ENCODE measurements around the gene GALNTL6. TPM values are rescaled to one million over a fixed set of nuclear protein-coding genes. Genes with fewer than 3 reads are reported as not detected.

Gene GALNTL6
- 1 to 10 TPM in 1 of 6 donors, under 1 TPM in 5; 0.09 to 1.5 (median 0.52) TPM for polyA plus RNA-seq (ENCODE audit: low read depth in 6 of 6)

- peak within 1 kb of the TSS; percentile 84 to 92 (median 88) for H3K4me3 Mint-ChIP-seq
- DNase-seq (peak; percentile 24), ATAC-seq (ENCODE audit: low read depth in 2 of 2) (peak; percentile 76 to 78)
- peak within 1 kb of the TSS in 4 of 6 donors; percentile 38 to 73 (median 65) for H3K27ac Mint-ChIP-seq
- peaks cover 15 to 27% (median 26%) of the 10 kb centered on the region in 3 donors for H3K4me1 Mint-ChIP-seq
- H3K9me3 Mint-ChIP-seq = peaks cover 0 to 1% (median 0%) of the 10 kb centered on the region in 7 donors
- H3K27me3 Mint-ChIP-seq = peaks cover 30 to 34% (median 31%) of the 10 kb centered on the region in 3 donors
- H3K36me3 Mint-ChIP-seq = no peaks in the 10 kb centered on the region
Observed at GRCh38 chr4:171812665-171813525, at the start of gene GALNTL6. TSS of gene GALNTL6 (plus strand) at chr4:171813404.

- no peak for ATAC-seq (ENCODE audit: low read depth in 2 of 2)
- Mint-ChIP-seq H3K9me3 (peaks cover 0 to 13% (median 6%) of the 10 kb centered on the region in 7 donors), H3K27me3 (peaks cover 0 to 3% (median 0%) of the 10 kb centered on the region in 3 donors), H3K27ac (no peak overlapping the region), H3K4me1 (no peaks in the 10 kb centered on the region), H3K4me3 (no peak overlapping the region), H3K36me3 (no peaks in the 10 kb centered on the region)
- no peak for DNase-seq
Observed at GRCh38 chr4:171765514-171765913, 47.7 kb upstream of the GALNTL6 start.

DNA sequence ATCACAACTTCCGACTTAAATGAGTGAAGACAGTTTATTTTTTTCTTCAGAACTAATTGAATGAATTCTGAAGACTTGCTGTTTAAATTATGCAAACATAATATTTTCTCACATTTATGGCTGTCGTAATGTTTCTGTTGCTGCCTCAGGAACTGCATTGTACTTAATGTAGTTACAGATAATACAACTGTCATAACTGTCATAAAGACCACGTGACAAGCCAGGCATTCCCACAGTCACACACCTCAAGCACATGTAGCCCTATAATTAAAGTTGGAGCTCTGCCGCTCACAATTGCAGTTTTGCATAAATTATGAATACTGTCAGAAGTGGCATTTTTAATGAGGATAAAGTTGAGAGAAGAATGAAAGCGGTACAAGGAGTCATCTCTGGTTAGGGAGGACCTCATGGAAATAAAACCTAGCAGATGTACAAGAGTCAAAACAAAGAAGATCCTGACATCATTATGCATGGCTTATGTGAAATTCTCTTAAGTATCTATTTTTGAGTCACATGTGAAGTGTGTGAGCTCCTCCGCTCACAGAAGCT is 38.5 kb upstream of the GALNTL6 start:
- Mint-ChIP-seq H3K27ac (no peak overlapping the region), H3K4me1 (no peaks in the 10 kb centered on the region), H3K36me3 (peaks cover 0 to 4% of the 10 kb centered on the region in 2 donors), H3K9me3 (peaks cover 2 to 26% (median 9%) of the 10 kb centered on the region in 7 donors), H3K27me3 (peaks cover 0 to 4% (median 0%) of the 10 kb centered on the region in 3 donors), H3K4me3 (no peak overlapping the region)
- no peak for DNase-seq
- no peak for ATAC-seq (ENCODE audit: low read depth in 2 of 2)

GRCh38 chr4:171779301-171779700 is 33.9 kb upstream of the GALNTL6 start:
- DNase-seq (no peak), ATAC-seq (ENCODE audit: low read depth in 2 of 2) (no peak)
- H3K9me3 Mint-ChIP-seq = peaks cover 4 to 22% (median 20%) of the 10 kb centered on the region in 7 donors
- peaks cover 0 to 4% (median 0%) of the 10 kb centered on the region in 3 donors for H3K27me3 Mint-ChIP-seq
- peaks cover 11 to 18% of the 10 kb centered on the region in 2 donors for H3K36me3 Mint-ChIP-seq
- H3K4me3 Mint-ChIP-seq = no peak overlapping the region
- peaks cover 0 to 10% (median 8%) of the 10 kb centered on the region in 3 donors for H3K4me1 Mint-ChIP-seq
- H3K27ac Mint-ChIP-seq = no peak overlapping the region

DNA sequence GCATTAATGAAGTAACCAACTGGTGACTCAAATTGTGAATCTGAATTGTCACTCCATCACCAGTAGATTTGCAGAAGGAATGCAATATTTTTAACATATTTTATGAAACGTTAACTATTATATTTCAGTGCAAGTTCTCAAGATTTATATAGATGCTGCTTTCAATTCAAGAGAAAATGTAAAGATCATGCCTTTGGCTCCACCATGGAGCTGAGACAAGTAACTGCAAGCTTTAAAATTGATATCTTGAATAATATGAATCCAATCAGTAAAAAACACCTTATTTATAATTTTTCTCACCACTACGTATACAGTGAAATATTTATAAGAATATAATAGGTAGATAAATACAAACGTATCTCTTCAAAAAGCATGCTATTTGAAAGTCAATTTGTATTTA is 27.8 kb upstream of the GALNTL6 start:
- H3K9me3 Mint-ChIP-seq = peaks cover 4 to 28% (median 21%) of the 10 kb centered on the region in 7 donors
- H3K27ac Mint-ChIP-seq = no peak overlapping the region
- no peaks in the 10 kb centered on the region for H3K27me3 Mint-ChIP-seq
- no peak for ATAC-seq (ENCODE audit: low read depth in 2 of 2)
- DNase-seq = no peak
- H3K4me1 Mint-ChIP-seq = peaks cover 0 to 10% (median 8%) of the 10 kb centered on the region in 3 donors
- peaks cover 11 to 18% of the 10 kb centered on the region in 2 donors for H3K36me3 Mint-ChIP-seq
- H3K4me3 Mint-ChIP-seq = no peak overlapping the region

DNA sequence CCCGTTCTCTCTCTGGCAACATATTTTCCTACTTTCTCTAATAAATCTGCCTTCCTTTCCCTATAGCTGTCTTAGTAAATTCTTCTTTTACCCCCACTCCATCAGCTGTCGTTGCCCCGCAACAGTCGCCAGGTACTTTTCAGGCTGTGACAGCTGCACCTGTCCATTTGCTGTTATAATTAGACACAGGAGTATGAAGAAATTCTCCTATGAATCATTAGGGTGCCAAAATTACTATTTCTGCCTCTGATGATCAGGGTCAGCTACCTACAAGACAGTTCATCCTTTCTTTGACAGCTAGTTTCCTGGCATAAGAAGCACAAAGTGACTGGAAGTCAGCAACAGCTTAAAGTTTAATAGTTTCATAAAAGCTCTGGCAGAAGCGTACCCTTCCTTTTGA is 19.5 kb upstream of the GALNTL6 start:
- ATAC-seq (ENCODE audit: low read depth in 2 of 2) (no peak), DNase-seq (no peak)
- Mint-ChIP-seq H3K4me1 (no peaks in the 10 kb centered on the region), H3K9me3 (peaks cover 0 to 1% (median 0%) of the 10 kb centered on the region in 7 donors), H3K27me3 (peaks cover 0 to 9% (median 5%) of the 10 kb centered on the region in 3 donors), H3K4me3 (no peak overlapping the region), H3K27ac (no peak overlapping the region), H3K36me3 (no peaks in the 10 kb centered on the region)

- no peak overlapping the region for H3K27ac Mint-ChIP-seq
- H3K27me3 Mint-ChIP-seq = peaks cover 0 to 9% (median 5%) of the 10 kb centered on the region in 3 donors
- peaks cover 0 to 2% (median 0%) of the 10 kb centered on the region in 7 donors for H3K9me3 Mint-ChIP-seq
- H3K4me1 Mint-ChIP-seq = no peaks in the 10 kb centered on the region
- DNase-seq (no peak), ATAC-seq (ENCODE audit: low read depth in 2 of 2) (no peak)
- H3K4me3 Mint-ChIP-seq = no peak overlapping the region
- H3K36me3 Mint-ChIP-seq = no peaks in the 10 kb centered on the region
Observed at GRCh38 chr4:171794528-171794927, 18.7 kb upstream of the GALNTL6 start.

- DNase-seq (no peak), ATAC-seq (ENCODE audit: low read depth in 2 of 2) (no peak)
- Mint-ChIP-seq H3K4me1 (peaks cover 15 to 27% (median 21%) of the 10 kb centered on the region in 3 donors), H3K27me3 (peaks cover 27 to 30% (median 27%) of the 10 kb centered on the region in 3 donors), H3K9me3 (peaks cover 0 to 1% (median 0%) of the 10 kb centered on the region in 7 donors), H3K27ac (peak overlapping the region in 1 of 6 donors; percentile 53), H3K36me3 (no peaks in the 10 kb centered on the region), H3K4me3 (no peak overlapping the region)
Observed at GRCh38 chr4:171809854-171810253, 3.4 kb upstream of the GALNTL6 start.

DNA sequence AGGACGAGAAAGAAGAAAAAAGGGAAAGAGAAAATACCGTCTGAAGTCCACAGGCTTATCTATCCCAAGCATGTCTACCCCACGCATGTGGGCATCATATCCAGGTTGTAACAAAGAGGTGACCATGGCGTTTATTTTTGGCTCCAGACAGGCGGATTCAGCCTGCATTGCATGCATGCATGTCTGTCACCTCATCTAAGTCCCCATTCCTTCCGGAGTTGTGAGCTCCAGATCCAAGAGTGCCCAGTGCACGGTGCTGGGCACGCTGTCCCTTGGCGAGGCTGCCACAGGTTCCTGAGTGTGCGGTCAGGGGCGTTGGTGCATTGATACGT is 905 bp upstream of the GALNTL6 start:
- Mint-ChIP-seq H3K27ac (peak overlapping the region in 2 of 6 donors; percentile 38 to 69), H3K9me3 (peaks cover 0 to 1% (median 0%) of the 10 kb centered on the region in 7 donors), H3K27me3 (peaks cover 30 to 34% (median 31%) of the 10 kb centered on the region in 3 donors), H3K4me1 (peaks cover 15 to 27% (median 26%) of the 10 kb centered on the region in 3 donors), H3K36me3 (no peaks in the 10 kb centered on the region), H3K4me3 (peak overlapping the region; percentile 84 to 92 (median 86))
- DNase-seq (no peak), ATAC-seq (ENCODE audit: low read depth in 2 of 2) (no peak)

DNA sequence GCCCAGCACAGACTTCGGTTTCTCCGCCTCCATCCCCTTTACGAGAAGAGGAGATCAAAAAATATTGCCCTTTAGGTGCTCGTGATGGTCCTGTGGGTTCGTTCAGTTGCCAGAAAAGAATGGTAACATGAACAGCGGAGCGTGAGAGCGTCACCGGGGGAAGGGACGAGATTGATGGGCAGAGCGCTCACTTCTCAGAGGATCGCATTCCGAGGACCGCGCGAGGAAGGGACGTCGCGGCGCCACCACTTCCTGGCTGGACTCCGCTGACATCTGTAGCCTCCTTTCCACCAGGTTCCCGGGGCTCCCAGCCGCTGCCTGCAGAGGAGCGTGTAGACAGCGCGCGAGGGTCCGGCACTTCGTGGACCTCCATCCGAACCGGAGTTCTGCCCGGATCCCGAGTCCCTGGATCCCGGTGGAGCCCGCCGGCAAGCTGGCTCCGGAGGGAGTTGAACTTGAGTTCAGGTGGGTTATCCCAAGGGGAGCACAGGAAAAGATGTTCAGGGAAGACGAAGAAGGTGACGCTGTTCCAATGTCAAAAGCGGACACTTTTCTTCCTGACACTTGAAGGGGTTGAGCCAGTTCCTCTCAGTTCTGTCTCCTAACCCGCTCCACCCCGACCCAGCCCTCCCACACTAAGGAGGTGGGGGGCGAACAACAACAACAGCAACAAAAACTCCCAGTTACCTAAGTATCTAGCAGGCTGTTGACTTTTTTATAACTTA is 484 bp downstream of the GALNTL6 start:
- ATAC-seq (ENCODE audit: low read depth in 2 of 2) (peak; percentile 18 to 26), DNase-seq (no peak)
- Mint-ChIP-seq H3K36me3 (no peaks in the 10 kb centered on the region), H3K4me1 (peaks cover 15 to 27% (median 26%) of the 10 kb centered on the region in 3 donors), H3K27ac (peak overlapping the region in 2 of 6 donors; percentile 61 to 73), H3K4me3 (peak overlapping the region; percentile 77 to 92 (median 88)), H3K9me3 (peaks cover 0 to 1% (median 0%) of the 10 kb centered on the region in 7 donors), H3K27me3 (peaks cover 30 to 34% (median 31%) of the 10 kb centered on the region in 3 donors)

- peaks cover 15 to 27% (median 26%) of the 10 kb centered on the region in 3 donors for H3K4me1 Mint-ChIP-seq
- peak overlapping the region in 5 of 8 donors; percentile 48 to 92 (median 84) for H3K4me3 Mint-ChIP-seq
- H3K36me3 Mint-ChIP-seq = no peaks in the 10 kb centered on the region
- H3K27ac Mint-ChIP-seq = peak overlapping the region in 1 of 6 donors; percentile 8
- peaks cover 0 to 1% (median 0%) of the 10 kb centered on the region in 7 donors for H3K9me3 Mint-ChIP-seq
- no peak for DNase-seq
- no peak for ATAC-seq (ENCODE audit: low read depth in 2 of 2)
- H3K27me3 Mint-ChIP-seq = peaks cover 30 to 34% (median 31%) of the 10 kb centered on the region in 3 donors
Observed at GRCh38 chr4:171814545-171814944, 1.3 kb downstream of the GALNTL6 start.

- Mint-ChIP-seq H3K27me3 (peaks cover 23 to 31% (median 27%) of the 10 kb centered on the region in 3 donors), H3K9me3 (peaks cover 0 to 1% (median 0%) of the 10 kb centered on the region in 7 donors), H3K4me3 (no peak overlapping the region), H3K36me3 (no peaks in the 10 kb centered on the region), H3K4me1 (peaks cover 14 to 25% (median 25%) of the 10 kb centered on the region in 3 donors), H3K27ac (no peak overlapping the region)
- DNase-seq = no peak
- no peak for ATAC-seq (ENCODE audit: low read depth in 2 of 2)
Observed at GRCh38 chr4:171817026-171817425, 3.8 kb downstream of the GALNTL6 start.

DNA sequence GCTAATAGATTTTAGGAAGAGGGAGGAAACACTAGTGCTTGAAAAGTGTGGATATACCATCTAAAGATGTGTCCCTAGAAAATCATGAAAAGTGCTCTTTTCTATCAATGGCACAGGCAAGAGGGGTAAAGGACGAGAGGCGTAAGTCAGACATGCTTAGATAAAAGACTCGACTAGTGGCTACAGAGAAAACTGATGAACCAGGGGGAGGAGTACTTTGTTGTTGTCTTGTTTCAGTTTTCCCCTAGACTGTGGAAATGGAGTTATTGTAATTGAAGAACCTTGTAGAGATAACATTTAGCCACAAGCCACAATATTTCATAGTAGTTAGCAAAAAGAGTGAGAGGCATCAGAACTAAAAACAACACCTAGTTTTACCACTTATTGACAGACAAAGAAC is 21.4 kb downstream of the GALNTL6 start:
- DNase-seq (no peak), ATAC-seq (ENCODE audit: low read depth in 2 of 2) (no peak)
- Mint-ChIP-seq H3K9me3 (no peaks in the 10 kb centered on the region), H3K36me3 (no peaks in the 10 kb centered on the region), H3K27me3 (no peaks in the 10 kb centered on the region), H3K4me3 (no peak overlapping the region), H3K4me1 (no peaks in the 10 kb centered on the region), H3K27ac (no peak overlapping the region)

Measured in naive B cell (primary cell).